NOMO-1 (cell line): ENCODE data around the gene MIF.
"Not testable (repeated sequence)": the region's sequence is repeated elsewhere in the genome, so short reads cannot be mapped to it uniquely, and the experiment has no call there.

ENCODE experiments used
- DNase-seq, 2 experiments: peaks; one replicate each; lab custom pipeline; 2025; ENCODE audit not compliant: unreplicated experiment in 2 of 2; lab: John Stamatoyannopoulos, UW

Gene MIF

DNA sequence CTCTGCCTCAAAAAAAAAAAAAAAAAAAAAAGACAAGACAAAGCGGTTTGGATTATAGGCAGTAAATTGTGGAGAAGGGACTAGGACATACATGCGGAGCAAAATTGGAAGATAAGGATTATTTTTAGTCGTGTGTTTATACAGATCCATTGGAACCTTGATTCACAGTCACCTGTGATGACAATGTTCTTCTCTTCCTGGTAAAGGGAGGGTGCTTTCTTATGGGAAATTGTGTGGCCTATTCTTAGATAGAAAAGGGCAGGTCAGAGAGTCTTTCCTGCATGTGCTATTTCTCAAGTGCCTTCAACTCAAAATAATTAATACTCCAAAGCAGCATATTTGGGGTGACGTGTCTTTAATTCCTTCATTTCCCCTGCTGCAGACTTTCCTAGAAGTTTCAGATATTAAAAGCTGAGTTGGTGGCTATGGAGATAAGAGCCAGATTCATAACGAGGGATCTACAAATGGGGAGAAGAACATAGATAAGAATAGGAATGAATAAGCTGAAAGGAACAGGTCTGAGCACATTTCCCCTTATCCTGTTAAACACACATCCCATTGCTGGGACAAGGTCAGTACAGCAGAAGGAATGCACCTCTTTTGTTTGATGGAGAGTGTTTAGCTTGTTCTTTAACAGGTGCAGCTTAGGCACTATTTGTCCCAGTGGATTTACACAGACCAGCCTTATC is 44.3 kb downstream of the MIF start:
- DNase-seq, result no peak

DNA sequence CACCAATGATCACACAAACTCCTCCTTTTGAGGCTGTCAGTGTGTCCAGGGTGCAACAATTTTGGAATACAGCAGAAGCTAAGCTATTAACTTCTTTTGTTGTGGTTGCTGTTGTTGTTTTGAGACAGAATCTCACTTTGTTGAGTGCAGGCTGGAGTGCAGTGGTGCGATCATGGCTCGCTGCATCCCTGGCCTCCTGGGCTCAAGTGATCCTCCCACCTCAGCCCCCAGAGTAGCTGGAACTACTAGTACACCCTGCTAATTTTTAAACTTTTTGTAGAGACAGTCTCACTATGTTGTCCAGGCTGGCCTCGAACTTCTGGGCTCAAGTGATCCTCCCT is 44.8 kb downstream of the MIF start:
- DNase-seq, result no peak

DNA sequence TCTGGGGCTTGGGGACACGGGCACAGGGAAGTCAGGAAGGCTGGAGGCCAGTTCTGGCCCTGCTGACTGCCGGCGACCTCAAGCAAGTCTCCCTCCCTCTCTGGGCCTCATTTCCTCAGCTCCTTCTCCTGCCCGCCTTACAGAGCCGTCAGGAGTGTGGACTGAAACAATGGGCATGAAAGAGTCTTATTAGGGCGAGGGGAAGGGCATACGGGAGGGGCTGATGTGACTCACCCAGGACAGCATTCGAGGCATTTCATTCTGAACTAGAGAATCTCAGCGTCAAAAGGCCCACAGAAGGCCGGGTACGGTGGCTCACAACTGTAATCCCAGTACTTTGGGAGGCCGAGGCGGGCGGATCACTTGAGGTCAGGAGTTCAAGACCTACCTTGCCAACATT is 46.0 kb downstream of the MIF start:
- not testable (repeated sequence) for DNase-seq
